GM19099 (cell line): ENCODE data around the gene HSD17B4.

Experiments used
- POLR2A ChIP-seq: IDR thresholded peaks from 3 replicates; pipeline ENCODE4 v1.6.1; 2011; ENCODE audit warnings: low read depth; ENCODE audit not compliant: insufficient read length; ENCODE audit errors: extremely low read depth

HSD17B4 gene

GRCh38 chr5:119452373-119453039 lies at the start of gene HSD17B4:
Gene HSD17B4 (plus strand): TSS chr5:119452497. CDS start chr5:119452576, 79 bp downstream.
- TF ChIP-seq POLR2A = peak; percentile 67

GRCh38 chr5:119402555-119402954 lies 49.7 kb upstream of the HSD17B4 start:
- TF ChIP-seq POLR2A = no peak

- TF ChIP-seq POLR2A = no peak
Measured at GRCh38 chr5:119404033-119404432, 48.3 kb upstream of the HSD17B4 start.

- no peak for TF ChIP-seq POLR2A
Measured at GRCh38 chr5:119405419-119405818, 46.9 kb upstream of the HSD17B4 start.

GRCh38 chr5:119406551-119407110 lies 45.7 kb upstream of the HSD17B4 start:
- no peak for TF ChIP-seq POLR2A

GRCh38 chr5:119409235-119409815 lies 43.0 kb upstream of the HSD17B4 start:
- no peak for TF ChIP-seq POLR2A

- no peak for TF ChIP-seq POLR2A
Measured at GRCh38 chr5:119410448-119411159, 41.7 kb upstream of the HSD17B4 start.

GRCh38 chr5:119411361-119412278 lies 40.7 kb upstream of the HSD17B4 start:
- no peak for TF ChIP-seq POLR2A

- no peak for TF ChIP-seq POLR2A
Measured at GRCh38 chr5:119412279-119413227, 39.7 kb upstream of the HSD17B4 start.

GRCh38 chr5:119417891-119418605 lies 34.2 kb upstream of the HSD17B4 start:
- TF ChIP-seq POLR2A = no peak

GRCh38 chr5:119418606-119419100 lies 33.6 kb upstream of the HSD17B4 start:
- TF ChIP-seq POLR2A = no peak

- no peak for TF ChIP-seq POLR2A
Measured at GRCh38 chr5:119420169-119420568, 32.1 kb upstream of the HSD17B4 start.

- no peak for TF ChIP-seq POLR2A
Measured at GRCh38 chr5:119426057-119426456, 26.2 kb upstream of the HSD17B4 start.
